GM12872 (cell line): ENCODE measurements around the gene SCN1B.

Source experiments
- CTCF ChIP-seq: IDR thresholded peaks from 3 replicates; pipeline ENCODE4 v1.5.1; 2011; ENCODE audit warnings: low read depth, mild to moderate bottlenecking, low read length, moderate library complexity; ENCODE audit not compliant: insufficient read depth

The SCN1B gene

DNA sequence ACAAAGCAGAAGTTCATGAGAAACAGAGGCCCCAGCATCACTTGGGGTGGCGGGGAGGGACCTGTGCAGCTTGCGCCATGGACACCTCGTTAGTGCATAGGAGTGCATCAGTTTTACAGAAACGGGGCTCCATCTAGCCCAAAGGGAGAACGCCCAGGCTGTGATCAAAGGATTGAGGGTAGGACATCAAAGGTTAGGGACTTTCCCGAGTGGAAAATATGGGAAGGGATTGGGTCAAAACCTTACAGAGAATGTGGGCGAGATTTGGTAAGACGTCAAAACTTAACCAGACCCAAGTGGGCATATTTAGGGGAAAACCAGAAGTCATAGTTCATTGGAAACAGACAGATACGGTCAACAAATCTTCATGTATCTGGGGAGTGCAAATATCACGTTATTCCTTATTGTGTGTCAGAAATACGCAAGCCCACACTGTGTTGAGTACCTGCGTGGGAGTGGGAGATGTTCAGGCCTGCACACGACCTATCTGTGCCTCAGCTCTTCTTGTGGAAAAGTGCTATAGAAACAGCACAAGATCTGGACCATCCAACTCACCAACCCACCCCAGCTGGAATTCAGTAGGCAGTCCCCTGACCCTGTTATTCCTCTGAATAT lies 39.6 kb upstream of the SCN1B start:
- no peak for TF ChIP-seq CTCF

- TF ChIP-seq CTCF: no peak
Measured at GRCh38 chr19:34991542-34992333, 38.5 kb upstream of the SCN1B start.

- no peak for TF ChIP-seq CTCF
Measured at GRCh38 chr19:34994286-34994642, 36.0 kb upstream of the SCN1B start.

GRCh38 chr19:34994643-34995541 lies 35.4 kb upstream of the SCN1B start:
- TF ChIP-seq CTCF: no peak

DNA sequence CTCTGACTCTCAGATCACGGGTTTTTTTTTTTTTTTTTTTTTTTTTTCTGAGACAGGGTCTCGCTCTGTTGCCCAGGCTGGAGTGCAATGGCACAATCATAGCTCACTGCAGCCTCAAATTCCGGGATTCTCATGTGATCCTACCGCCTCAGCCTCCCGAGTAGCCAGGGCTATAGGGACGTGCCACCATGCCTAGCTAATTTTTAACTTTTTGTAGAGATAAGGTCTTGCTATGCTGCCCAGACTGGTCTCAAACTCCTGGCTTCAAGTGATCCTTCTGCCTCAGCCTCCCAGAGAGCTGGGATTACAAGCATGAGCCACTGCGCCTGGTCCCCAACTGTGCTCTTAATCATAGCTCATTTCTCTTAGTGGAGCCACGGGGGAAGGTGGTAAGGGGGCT lies 34.7 kb upstream of the SCN1B start:
- no peak for TF ChIP-seq CTCF

GRCh38 chr19:34997071-34997617 lies 33.1 kb upstream of the SCN1B start:
- no peak for TF ChIP-seq CTCF
